Stomach (tissue), 4 donors: ENCODE results near the gene UBE2I.

Experiments used
- POLR2A ChIP-seq, 4 donors: fragments of 450-650 bp; IDR thresholded peaks; one replicate each; pipeline ENCODE4 v1.6.1; 2016; ENCODE audit warnings: antibody characterized with exemption in 4 of 4, control low read depth in 2 of 4, mild to moderate bottlenecking in 1 of 4, moderate library complexity in 1 of 4
- POLR2AphosphoS5 ChIP-seq, 3 donors: sonication (generic); formaldehyde crosslinking; IDR thresholded peaks; one replicate each; pipeline ENCODE4 v1.6.1; 2016; ENCODE audit warnings: antibody characterized with exemption in 3 of 3

DNA sequence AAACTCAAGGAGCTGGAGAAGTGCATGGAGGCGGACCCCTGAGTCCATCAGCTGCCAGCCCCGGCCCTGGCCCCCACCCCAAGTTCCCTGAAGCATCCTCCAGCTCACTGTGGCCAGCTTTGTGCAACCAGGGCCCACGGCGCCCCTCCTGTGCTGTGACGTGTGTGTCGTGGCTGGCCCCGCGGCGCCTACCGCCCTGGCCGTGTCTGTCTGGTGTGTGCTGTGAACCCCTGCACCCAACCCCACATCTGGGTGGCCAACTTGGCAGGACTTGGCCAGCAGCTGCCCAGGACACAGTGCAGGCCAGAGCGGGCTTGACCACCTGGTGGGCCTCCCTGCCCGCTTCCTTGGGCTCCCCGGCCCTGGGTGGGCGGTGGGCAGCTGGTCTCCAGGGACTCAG lies 39.0 kb downstream of the UBE2I start:
- TF ChIP-seq POLR2A (IDR thresholded peaks at IDR 0.05) (no peak), POLR2AphosphoS5 (IDR thresholded peaks at IDR 0.05) (no peak)
